Pulmonary artery endothelial cell (primary cell): ENCODE results near the gene PLCG1. TPM values are rescaled to one million over a fixed set of nuclear protein-coding genes. Genes with fewer than 3 reads are reported as not detected.

Source experiments
- DNase-seq: peaks from one replicate; pipeline ENCODE4 v3.0.0-alpha.2; 2011; ENCODE audit warnings: low read depth, low spot score
- total RNA-seq: library from RNA; depleted of rRNA; stranded (reverse); fragments of >200 nt; gene quantifications from 2 replicates; pipeline ENCODE4 v1.2.3, GENCODE V29; 2014

The PLCG1 gene
- total RNA-seq, 1 donor from 2014 or later = 129 TPM

GRCh38 chr20:41166201-41167117, 29.1 kb downstream of the PLCG1 start:
- DNase-seq = no peak

DNA sequence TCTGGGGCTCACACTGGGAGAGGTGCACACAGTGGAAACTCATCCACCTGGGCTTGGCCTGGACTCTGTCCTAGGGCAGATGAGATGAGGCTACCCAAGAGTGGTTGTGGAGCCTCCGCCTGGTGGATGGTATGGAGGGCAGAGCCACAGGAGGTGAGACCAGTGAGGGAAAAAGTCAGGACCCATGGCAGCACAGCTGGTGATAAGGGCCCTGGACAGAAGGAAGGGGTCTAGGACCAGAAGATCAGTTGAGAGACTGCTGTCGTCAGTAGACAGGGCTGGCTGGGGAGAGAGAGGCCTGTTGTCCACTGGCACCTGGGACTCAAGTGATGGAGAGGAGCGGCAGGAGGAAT, 29.8 kb downstream of the PLCG1 start:
- DNase-seq = no peak

- no peak for DNase-seq
Measured at GRCh38 chr20:41167481-41168253, 30.3 kb downstream of the PLCG1 start.

DNA sequence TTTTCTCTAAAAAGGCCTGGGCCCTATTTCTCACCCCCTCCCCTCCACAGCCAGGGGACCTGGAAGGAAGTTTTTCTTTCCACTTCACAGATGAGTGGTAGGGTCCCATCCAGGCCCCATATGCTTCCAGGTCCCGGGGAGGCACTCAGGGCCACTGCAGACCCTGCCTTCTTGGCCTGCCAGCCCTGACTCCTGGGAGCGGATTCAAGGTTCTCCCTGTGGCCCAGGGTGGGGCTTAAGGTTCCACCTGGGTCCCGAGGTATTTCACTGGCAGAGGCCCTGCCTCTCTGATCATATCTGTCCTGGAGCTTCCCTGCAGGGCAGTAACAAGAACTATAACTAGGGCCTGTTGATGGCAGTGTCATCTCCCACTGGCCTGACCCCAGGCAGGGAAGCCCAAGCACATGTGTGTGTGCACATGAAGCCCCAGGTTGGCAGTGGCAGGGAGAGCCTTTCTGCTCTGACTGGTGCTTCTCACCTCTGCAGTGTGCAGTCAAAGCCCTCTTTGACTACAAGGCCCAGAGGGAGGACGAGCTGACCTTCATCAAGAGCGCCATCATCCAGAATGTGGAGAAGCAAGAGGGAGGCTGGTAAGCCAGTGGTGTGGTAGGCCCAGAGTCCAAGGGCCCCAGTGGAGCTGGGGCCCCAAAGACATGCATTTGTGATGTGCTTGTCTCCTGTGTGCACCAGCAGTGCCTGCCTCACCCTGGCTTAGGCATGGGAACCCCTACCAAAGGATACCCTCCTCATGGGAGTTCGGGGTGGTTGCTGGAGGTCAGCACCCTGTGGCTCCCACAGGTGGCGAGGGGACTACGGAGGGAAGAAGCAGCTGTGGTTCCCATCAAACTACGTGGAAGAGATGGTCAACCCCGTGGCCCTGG, 31.2 kb downstream of the PLCG1 start:
- no peak for DNase-seq

DNA sequence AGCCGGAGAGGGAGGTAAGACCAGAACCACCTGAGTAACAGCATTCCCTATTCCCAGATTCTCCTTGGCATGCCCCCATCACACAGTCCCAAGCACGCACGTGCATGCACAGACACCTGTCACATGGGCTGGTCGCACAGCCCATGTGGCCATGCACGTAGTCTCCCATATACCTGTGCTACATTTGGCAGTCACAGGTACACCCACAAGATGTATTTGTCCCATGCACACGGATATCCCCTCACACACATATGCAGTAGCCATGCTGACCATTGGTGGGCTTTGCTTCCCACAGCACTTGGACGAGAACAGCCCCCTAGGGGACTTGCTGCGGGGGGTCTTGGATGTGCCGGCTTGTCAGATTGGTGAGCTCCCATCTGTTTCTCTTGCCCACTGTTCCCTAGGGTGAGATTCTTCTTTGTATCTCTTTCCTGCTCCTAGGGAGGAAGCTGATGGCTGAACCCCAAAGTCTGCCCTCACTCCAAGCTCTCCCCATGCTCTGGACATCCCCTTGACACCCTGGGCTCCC, 31.9 kb downstream of the PLCG1 start:
- DNase-seq = no peak

DNA sequence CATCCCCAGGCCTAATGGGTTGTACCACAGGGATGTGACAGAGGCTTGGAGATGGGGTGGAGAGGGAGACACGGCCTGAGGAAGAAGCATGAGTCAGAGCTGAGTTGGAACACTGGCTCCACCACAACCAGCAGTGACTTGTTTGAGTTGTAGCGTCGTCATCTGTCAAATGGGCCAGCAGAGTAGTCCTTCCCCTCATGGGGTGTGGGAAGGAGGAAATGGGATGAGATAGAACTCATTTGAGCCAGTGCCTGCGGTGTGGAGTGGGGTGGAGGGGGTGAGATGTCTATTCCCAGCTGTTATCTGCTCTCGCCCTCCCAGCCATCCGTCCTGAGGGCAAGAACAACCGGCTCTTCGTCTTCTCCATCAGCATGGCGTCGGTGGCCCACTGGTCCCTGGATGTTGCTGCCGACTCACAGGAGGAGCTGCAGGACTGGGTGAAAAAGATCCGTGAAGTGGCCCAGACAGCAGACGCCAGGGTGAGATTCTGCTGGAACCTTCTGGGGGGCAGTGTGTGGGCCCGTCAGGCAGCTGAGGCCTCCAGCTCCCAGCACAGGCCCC, 32.5 kb downstream of the PLCG1 start:
- no peak for DNase-seq

- DNase-seq = no peak
Measured at GRCh38 chr20:41170386-41171105, 33.2 kb downstream of the PLCG1 start.

DNA sequence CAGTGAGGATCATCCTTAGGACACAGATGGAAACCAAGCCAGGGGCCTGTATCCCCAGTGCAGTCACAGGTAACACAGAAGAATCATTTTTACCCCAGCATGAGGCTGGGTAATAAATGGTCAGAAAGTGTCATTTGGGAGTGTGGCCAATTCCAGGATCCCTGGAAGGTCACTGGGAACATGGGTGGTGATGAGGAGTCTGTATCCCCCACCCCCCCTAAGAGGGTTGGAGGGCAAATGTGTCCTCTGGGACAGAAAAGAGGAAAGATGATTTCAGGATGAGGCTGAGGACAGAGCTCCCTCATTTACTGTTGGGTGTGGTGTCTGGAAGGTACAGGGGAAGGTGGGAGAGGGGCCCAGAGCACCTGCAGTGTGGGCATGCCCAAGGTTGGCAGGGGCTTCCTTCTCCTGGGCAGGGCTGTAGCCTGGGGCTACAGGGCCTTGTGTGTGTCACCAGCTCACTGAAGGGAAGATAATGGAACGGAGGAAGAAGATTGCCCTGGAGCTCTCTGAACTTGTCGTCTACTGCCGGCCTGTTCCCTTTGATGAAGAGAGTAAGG, 34.5 kb downstream of the PLCG1 start:
- DNase-seq = no peak

DNA sequence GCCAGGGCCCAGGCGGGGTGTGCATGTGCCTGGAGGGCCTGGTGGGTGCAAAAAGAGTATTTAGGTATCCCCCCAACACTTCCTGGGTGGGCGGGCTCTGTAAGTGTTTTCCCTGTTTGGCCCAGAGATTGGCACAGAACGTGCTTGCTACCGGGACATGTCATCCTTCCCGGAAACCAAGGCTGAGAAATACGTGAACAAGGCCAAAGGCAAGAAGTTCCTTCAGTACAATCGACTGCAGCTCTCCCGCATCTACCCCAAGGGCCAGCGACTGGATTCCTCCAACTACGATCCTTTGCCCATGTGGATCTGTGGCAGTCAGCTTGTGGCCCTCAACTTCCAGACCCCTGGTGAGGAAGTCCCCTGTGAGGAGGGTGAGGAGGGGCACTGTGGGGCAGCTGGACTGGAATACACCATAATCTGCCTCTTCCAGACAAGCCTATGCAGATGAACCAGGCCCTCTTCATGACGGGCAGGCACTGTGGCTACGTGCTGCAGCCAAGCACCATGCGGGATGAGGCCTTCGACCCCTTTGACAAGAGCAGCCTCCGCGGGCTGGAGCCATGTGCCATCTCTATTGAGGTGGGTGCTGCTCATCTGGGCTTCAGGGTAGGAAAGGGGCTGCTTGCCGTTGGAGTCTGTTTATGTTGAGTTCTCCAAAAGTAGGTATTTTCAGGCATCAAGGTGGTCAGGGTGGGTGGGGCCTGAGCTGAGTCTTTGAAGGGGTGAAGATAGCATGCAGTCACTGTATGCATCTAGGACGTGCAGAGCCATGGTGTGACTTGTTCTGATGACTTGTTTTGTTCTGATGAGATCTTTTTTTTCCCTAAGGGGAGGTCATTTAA, 35.2 kb downstream of the PLCG1 start:
- no peak for DNase-seq

GRCh38 chr20:41173161-41173721, 35.9 kb downstream of the PLCG1 start:
- peak; percentile 22 for DNase-seq

- no peak for DNase-seq
Measured at GRCh38 chr20:41173791-41174341, 36.5 kb downstream of the PLCG1 start.

GRCh38 chr20:41174373-41174772, 37.0 kb downstream of the PLCG1 start:
- no peak for DNase-seq

GRCh38 chr20:41174782-41175181, 37.4 kb downstream of the PLCG1 start:
- DNase-seq = no peak

GRCh38 chr20:41175201-41175651, 37.9 kb downstream of the PLCG1 start:
- no peak for DNase-seq

GRCh38 chr20:41175727-41176330, 38.5 kb downstream of the PLCG1 start:
- DNase-seq = no peak

DNA sequence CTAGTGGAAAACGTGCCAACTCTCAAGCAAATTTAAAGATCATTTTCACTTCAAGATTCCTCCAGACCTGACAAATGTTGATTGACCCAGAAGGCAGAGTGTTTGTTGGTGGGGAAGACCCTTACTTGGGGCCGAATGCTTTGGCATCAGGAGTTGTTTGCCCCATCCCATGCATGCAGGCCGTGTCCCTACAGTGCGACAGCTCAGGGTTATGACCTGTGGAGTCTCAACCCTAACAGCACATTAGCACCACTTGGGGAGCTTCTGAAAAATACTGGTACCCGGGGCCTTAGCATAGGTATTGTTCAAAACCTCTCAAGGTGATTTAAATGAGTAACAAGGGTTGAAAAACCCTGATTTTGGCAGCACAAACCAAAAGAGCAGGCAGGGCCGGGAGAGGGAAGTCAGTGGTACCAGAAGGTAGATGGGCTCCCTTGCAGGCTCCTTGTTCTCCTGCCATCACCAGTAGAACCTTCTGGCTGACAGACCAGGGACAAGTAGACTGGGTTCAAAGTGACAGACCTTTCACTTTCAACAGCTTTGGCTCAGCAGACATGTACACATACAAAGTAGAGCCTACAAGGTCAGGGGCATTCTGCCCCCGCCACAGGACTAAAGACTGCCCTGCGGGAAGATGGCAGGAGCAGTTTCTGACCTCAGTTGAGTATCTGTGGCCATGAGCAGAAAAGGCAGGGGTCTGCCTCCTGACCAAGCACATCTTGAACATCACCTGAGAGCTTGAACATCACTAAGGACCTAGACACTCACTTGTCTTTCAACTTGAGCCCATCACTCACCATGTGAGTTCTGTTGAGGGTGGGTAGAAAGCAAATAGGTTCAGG, 39.6 kb downstream of the PLCG1 start:
- no peak for DNase-seq

- no peak for DNase-seq
Measured at GRCh38 chr20:41177636-41178035, 40.3 kb downstream of the PLCG1 start.
